PC-3 (cell line): ENCODE results near the gene SH3PXD2B.

Source experiments
- CTCF ChIP-seq: fragments of 300-600 bp; sonication (generic); conservative IDR thresholded peaks from 2 replicates; pipeline ENCODE4 v1.5.1; 2017; ENCODE audit warnings: antibody characterized with exemption, low read depth, mild to moderate bottlenecking, low read length
- EZH2 ChIP-seq: fragments of 300-600 bp; sonication (generic); IDR thresholded peaks from one replicate; pipeline ENCODE4 v1.6.1; 2017; ENCODE audit warnings: antibody characterized with exemption, mild to moderate bottlenecking, low read length; ENCODE audit not compliant: unreplicated experiment

GRCh38 chr5:172404746-172405145, 49.6 kb downstream of the SH3PXD2B start:
- no peak for TF ChIP-seq CTCF
- TF ChIP-seq EZH2: no peak
